Sigmoid colon (tissue), 7 donors: Measurements from ENCODE around the gene KAT5. TPM values are rescaled to one million over a fixed set of nuclear protein-coding genes. Genes with fewer than 3 reads are reported as not detected.
"Not testable (repeated sequence)": the region's sequence is repeated elsewhere in the genome, so short reads cannot be mapped to it uniquely, and the experiment has no call there.

ENCODE experiments used
- DNase-seq: peaks from one replicate; pipeline ENCODE4 v3.0.0-alpha.2; 2019
- H3K27ac ChIP-seq, 4 donors: fragments of 200-600 bp; sonication (generic); one replicate each; pipeline ENCODE4 v1.5.1; 2016 to 2019; ENCODE audit warnings: mild to moderate bottlenecking in 1 of 4
- H3K27me3 ChIP-seq, 3 donors: fragments of 200-600 bp; sonication (generic); one replicate each; pipeline ENCODE4 v1.5.1; 2019; ENCODE audit warnings: mild to moderate bottlenecking in 1 of 3
- H3K36me3 ChIP-seq, 4 donors: fragments of 200-600 bp; sonication (generic); one replicate each; pipeline ENCODE4 v1.5.1; 2016 to 2019
- H3K4me1 ChIP-seq, 4 donors: fragments of 200-600 bp; sonication (generic); one replicate each; pipeline ENCODE4 v1.5.1; 2017 to 2019
- H3K4me3 ChIP-seq, 4 donors: fragments of 200-600 bp; sonication (generic); one replicate each; pipeline ENCODE4 v1.5.1; 2017 to 2019; ENCODE audit warnings: mild to moderate bottlenecking in 2 of 4, moderate library complexity in 1 of 4
- H3K9me3 ChIP-seq, 4 donors: fragments of 200-600 bp in 3 of 4; sonication (generic) in 3 of 4; one replicate each; pipeline versions ENCODE4 v1.5.1 to v1.6.1; 2013 to 2019
- EP300 ChIP-seq, 4 donors: sonication (generic); formaldehyde crosslinking; IDR thresholded peaks; one replicate each; pipeline ENCODE4 v1.6.1; 2017; ENCODE audit warnings: antibody characterized with exemption in 4 of 4
- POLR2A ChIP-seq, 2 donors: fragments of 450-650 bp; IDR thresholded peaks; one replicate each; pipeline ENCODE4 v1.6.1; 2016; ENCODE audit warnings: antibody characterized with exemption in 2 of 2, mild to moderate bottlenecking in 2 of 2, moderate library complexity in 2 of 2
- POLR2AphosphoS5 ChIP-seq, 4 donors: sonication (generic); formaldehyde crosslinking; IDR thresholded peaks; one replicate each; pipeline ENCODE4 v1.6.1; 2017; ENCODE audit warnings: antibody characterized with exemption in 4 of 4
- WGBS, 2 donors: extraction: QIAGEN DNeasy Blood & Tissue Kit; methylation state at CpG; one replicate each; pipeline ENCODE4 v1.1.7; 2013; 5-methylcytosine and 5-hydroxymethylcytosine counted together
- intact Hi-C: fragments of 100-400 bp; cut with DNase I; formaldehyde crosslinking; loops from one replicate; pipeline ENCODE4 v1.15.1; 2023
- polyA plus RNA-seq, 3 donors: library from polyadenylated mRNA; stranded (reverse); fragments of 200-250 nt; gene quantifications; one replicate each; pipeline ENCODE4 v1.2.3, GENCODE V29; 2013
- total RNA-seq, 4 donors: library from RNA; depleted of rRNA; stranded (reverse); fragments of >200 nt; gene quantifications; one replicate each; pipeline ENCODE4 v1.1.0, GENCODE V29; 2016
- TF ChIP-seq, protein P1 (sequence below), 4 experiments: fragments of 450-650 bp in 3 of 4; fragments of 200-600 bp in 1 of 4; IDR thresholded peaks; one replicate each; pipeline ENCODE4 v1.5.1; 2016 to 2019; ENCODE audit warnings: antibody characterized with exemption in 4 of 4, mild to moderate bottlenecking in 3 of 4, moderate library complexity in 2 of 4
- donor health status: healthy with polysubstance abuse.
- donor health status: Bipolar disorder and iron deficiency.
- donor health status: healthy.

Gene KAT5
- total and polyA plus RNA-seq, 7 donors = 51.1 to 92.7 (median 68.1) TPM

DNA sequence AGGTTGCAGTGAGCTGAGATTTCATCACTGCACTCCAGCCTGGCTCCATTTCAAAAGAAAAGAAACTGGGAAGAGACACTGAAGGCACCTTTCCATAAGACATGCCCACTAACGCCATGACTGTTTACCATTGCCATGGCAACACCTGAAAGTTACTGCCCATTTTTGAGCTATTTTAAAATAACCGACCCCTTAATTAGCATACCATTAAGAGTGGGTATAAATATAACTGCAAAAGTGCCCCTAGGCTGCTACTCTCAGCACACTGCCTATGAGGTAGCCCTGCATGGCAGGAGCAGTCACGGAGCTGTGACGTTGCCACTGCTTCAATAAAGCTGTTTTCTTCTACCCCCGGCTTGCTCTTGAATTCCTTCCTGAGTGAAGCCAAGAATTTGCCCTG is 18.4 kb downstream of the KAT5 start:
- Histone ChIP-seq H3K4me3 (no peak overlapping the region), H3K36me3 (no peaks in the 10 kb centered on the region), H3K9me3 (peaks cover 0 to 2% (median 0%) of the 10 kb centered on the region in 4 donors), H3K4me1 (no peaks in the 10 kb centered on the region), H3K27ac (no peak overlapping the region), H3K27me3 (no peaks in the 10 kb centered on the region)
- intact Hi-C loops = no loop called here
- TF ChIP-seq, protein P1, sequence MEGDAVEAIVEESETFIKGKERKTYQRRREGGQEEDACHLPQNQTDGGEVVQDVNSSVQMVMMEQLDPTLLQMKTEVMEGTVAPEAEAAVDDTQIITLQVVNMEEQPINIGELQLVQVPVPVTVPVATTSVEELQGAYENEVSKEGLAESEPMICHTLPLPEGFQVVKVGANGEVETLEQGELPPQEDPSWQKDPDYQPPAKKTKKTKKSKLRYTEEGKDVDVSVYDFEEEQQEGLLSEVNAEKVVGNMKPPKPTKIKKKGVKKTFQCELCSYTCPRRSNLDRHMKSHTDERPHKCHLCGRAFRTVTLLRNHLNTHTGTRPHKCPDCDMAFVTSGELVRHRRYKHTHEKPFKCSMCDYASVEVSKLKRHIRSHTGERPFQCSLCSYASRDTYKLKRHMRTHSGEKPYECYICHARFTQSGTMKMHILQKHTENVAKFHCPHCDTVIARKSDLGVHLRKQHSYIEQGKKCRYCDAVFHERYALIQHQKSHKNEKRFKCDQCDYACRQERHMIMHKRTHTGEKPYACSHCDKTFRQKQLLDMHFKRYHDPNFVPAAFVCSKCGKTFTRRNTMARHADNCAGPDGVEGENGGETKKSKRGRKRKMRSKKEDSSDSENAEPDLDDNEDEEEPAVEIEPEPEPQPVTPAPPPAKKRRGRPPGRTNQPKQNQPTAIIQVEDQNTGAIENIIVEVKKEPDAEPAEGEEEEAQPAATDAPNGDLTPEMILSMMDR (IDR thresholded peaks at IDR 0.05) = no peak
- TF ChIP-seq EP300 (IDR thresholded peaks at IDR 0.05) = no peak
- TF ChIP-seq POLR2A (IDR thresholded peaks at IDR 0.05) = no peak
- no peak for TF ChIP-seq POLR2AphosphoS5 (IDR thresholded peaks at IDR 0.05)
- WGBS, 2 donors = 50 to 73% methylated on average over 5 of the region's 5 CpGs
- DNase-seq = no peak

DNA sequence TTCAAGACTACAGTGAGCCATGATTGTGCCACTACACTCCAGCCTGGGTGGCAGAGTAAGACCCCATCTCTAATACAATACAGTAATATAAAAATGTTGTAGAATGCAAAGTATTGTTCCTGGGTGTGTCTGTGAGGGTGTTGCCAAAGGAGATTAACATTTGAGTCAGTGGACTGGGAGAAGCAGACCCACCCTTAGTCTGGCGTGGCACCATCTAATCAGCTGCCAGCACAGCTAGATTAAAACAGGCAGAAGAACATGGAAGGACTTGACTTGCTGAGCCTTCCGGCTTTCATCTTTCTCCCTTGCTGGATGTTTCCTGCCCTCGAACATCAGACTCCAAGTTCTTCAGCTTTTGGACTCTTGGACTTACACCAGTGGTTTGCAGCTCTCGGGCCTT is 23.1 kb downstream of the KAT5 start:
- H3K4me1 ChIP-seq, intact Hi-C loops, H3K4me3 ChIP-seq, H3K27me3 ChIP-seq, H3K36me3 ChIP-seq, DNase-seq, H3K27ac ChIP-seq, H3K9me3 ChIP-seq: not testable (repeated sequence)
- 77 to 84% methylated on average over 4 of the region's 4 CpGs for WGBS, 2 donors

DNA sequence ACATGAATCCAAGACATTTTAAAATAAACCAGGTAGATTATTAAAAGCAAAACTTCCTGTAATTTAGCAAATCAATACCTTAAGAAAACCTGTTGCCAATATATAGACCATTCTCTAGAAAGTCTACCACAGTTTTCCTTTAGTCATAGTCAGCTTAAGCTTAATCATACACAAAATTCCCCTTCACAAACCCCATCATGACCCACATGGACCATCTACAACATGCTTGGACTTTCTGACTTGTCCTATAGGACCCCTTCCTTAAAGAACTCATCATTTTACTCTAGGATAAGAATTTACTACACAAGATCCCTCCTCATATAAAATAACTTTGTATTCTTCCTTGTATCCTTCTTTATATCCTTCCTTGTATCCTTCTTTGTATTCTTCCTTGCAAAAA is 24.8 kb downstream of the KAT5 start:
- TF ChIP-seq, protein P1 (IDR thresholded peaks at IDR 0.05) = no peak
- TF ChIP-seq EP300 (IDR thresholded peaks at IDR 0.05) = no peak
- no peak for TF ChIP-seq POLR2AphosphoS5 (IDR thresholded peaks at IDR 0.05)
- TF ChIP-seq POLR2A (IDR thresholded peaks at IDR 0.05) = no peak
- intact Hi-C loops = no loop called here
- DNase-seq = no peak
- H3K4me1 ChIP-seq = no peaks in the 10 kb centered on the region
- H3K4me3 ChIP-seq = no peak overlapping the region
- no peaks in the 10 kb centered on the region for H3K27me3 ChIP-seq
- H3K9me3 ChIP-seq = peaks cover 0 to 2% (median 0%) of the 10 kb centered on the region in 4 donors
- no peaks in the 10 kb centered on the region for H3K36me3 ChIP-seq
- no peak overlapping the region for H3K27ac ChIP-seq

DNA sequence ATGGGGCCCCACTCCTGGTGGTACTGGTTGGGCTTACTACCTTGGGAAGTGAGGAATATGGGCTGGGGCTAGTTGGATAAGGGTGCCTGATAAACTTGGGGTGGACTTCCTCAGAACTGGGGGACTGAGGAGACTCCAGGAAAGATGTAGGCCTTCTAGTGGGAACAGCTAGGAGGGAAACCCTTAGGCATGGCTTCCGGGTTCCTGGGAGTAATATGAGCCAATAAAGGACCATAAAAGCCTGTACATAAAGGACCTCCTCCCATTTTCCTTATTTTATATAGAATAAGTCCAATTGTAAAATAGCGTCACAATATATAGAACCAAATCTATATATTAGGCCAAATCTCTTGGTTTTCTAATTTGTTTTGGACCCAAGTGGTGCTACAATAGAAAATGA is 27.0 kb downstream of the KAT5 start:
- 21 to 71% methylated on average over 2 of the region's 2 CpGs for WGBS, 2 donors
- Histone ChIP-seq H3K36me3 (no peaks in the 10 kb centered on the region), H3K27ac (no peak overlapping the region), H3K9me3 (no peaks in the 10 kb centered on the region), H3K4me3 (no peak overlapping the region), H3K27me3 (no peaks in the 10 kb centered on the region), H3K4me1 (no peaks in the 10 kb centered on the region)
- intact Hi-C loops = no loop called here
- no peak for DNase-seq
- TF ChIP-seq POLR2A (IDR thresholded peaks at IDR 0.05) (no peak), POLR2AphosphoS5 (IDR thresholded peaks at IDR 0.05) (no peak), EP300 (IDR thresholded peaks at IDR 0.05) (no peak)
- TF ChIP-seq, protein P1 (IDR thresholded peaks at IDR 0.05) = no peak

DNA sequence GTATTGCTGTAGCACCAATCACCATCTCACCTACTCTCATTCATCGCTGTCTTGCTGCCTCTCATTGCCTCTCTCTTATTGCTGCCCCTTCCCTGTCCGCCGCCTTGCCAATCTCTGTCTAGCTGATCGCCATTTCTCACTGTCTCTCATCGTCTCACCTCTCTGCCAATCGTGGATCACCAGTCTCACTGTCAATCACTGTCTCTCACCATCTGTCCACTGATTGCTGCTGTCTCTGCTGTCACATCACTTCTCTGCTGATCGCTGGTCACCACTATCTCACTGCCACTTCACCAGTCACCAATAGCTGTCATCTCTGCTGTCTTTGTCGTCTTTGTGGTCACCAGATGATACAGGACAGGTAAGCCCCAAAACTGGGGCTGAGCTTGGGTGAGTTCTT is 29.1 kb downstream of the KAT5 start:
- H3K36me3 ChIP-seq = no peaks in the 10 kb centered on the region
- H3K9me3 ChIP-seq = no peaks in the 10 kb centered on the region
- intact Hi-C loops = no loop called here
- no peak overlapping the region for H3K4me3 ChIP-seq
- no peaks in the 10 kb centered on the region for H3K4me1 ChIP-seq
- no peak overlapping the region for H3K27ac ChIP-seq
- peaks cover 0 to 5% (median 0%) of the 10 kb centered on the region in 3 donors for H3K27me3 ChIP-seq
- TF ChIP-seq POLR2A (IDR thresholded peaks at IDR 0.05) = no peak
- TF ChIP-seq, protein P1 (IDR thresholded peaks at IDR 0.05) = no peak
- TF ChIP-seq EP300 (IDR thresholded peaks at IDR 0.05) = no peak
- no peak for TF ChIP-seq POLR2AphosphoS5 (IDR thresholded peaks at IDR 0.05)
- no peak for DNase-seq
- WGBS, 2 donors = 82 to 87% methylated on average over 8 of the region's 8 CpGs
